Stimulated activated CD8-positive, alpha-beta memory T cell treated with anti-CD3 and anti-CD28 coated beads, Interleukin-4, amount 100 ng/mL, for 48 hours (primary cell): ENCODE results near the gene CCBE1.
A peak's percentile ranks its signal among the peaks of the same experiment; 100 is the strongest.
"Not testable (repeated sequence)": the region's sequence is repeated elsewhere in the genome, so short reads cannot be mapped to it uniquely, and the experiment has no call there.

Experiments
- DNase-seq: peaks from one replicate; pipeline ENCODE4 v3.0.0-alpha.2; 2020

Gene CCBE1

DNA sequence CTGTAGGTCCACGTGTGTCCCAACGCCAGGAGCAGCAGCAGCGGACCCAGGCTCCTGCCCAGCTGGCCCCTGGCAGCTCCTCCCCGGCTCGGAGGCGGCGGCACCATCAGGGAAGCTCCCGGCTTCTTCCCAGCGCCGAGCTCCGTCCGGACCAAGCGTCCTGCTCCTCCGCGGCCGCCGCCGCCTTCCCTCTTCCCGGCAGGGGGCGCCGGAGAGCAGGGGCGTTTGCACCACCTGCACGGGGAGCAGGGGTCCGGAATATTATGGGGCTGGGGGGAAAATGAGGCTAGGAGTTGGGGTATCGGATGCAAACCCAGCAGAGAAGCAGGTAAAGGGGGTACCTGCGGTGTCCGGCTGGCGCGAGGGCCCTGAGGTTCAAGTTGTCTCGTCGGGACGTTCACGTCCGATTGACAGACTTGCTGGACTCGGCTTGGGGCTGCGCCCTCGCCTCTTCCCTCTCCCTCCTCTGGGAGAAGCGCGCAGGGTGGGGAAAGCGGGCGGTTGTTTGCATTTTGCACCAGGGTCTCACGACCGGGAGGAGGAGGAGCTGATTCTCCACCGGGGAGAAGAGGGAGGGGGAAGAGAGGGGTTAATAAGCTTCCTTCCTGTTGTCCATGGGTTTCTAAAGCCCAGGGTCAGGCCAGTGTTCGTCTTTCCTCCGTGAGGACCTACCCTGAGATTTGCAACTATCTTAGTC is at the start of gene CCBE1:
TSS of gene CCBE1 (minus strand) at position 188 of the 697 bp plus-strand sequence.
- DNase-seq = peak; percentile 83

DNA sequence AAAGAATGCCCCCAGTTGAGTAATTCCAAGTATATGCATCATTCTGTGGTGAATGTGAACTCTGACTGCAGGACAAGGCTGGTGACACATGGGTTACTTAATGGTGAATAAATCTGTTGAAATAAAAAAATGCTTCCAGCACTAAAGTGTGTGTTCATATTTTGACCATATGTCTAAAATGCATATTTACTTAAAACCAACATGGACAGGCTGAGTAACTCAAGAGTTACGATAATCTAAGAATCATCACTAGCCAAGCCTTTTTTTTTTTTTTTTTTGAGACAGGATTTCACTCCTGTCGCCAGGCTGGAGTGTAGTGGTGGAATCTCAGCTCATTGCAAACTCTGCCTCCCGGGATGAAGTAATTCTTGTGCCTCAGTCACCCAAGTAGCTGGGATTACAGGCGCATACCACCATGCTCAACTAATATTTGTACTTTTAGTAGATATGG is 47.1 kb upstream of the CCBE1 start:
- no peak for DNase-seq

DNA sequence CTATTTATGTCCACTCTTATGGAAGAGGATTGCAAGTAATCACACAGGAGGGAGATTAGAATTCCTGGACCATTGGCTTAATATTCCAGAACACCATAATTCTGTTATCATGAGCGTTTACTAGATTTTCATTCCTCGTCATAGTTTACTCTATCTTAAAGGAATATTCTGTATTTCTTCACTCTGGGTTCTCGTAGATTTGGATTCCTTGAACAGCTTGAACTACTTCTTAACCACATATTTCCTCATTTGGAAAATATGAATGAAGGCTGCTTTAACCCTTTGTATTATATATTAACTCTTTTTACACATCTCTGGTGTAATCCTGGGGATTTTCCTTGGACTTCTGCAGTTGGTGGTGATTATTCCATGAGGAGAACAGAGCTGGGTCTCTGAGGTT is 46.3 kb upstream of the CCBE1 start:
- DNase-seq = no peak

GRCh38 chr18:59742325-59743111 is 45.3 kb upstream of the CCBE1 start:
- no peak for DNase-seq

DNA sequence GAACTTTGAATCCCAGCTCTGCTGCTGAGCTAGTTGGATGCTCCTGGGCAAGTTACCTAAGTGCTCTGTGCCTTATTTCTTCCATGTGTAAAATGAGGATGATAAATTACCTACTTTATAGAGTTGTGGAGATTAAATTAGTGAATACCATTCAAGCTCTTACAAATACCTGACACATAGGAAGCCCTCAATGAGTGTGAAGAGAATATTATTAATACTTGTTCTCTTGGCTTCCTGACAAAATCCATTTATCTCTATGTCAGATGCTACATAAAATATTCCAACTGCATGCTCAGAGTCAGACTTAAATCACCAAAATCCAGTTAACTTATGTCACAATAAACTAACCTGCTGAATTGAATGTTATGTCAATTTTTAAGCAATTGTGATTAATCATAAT is 42.9 kb upstream of the CCBE1 start:
- no peak for DNase-seq

DNA sequence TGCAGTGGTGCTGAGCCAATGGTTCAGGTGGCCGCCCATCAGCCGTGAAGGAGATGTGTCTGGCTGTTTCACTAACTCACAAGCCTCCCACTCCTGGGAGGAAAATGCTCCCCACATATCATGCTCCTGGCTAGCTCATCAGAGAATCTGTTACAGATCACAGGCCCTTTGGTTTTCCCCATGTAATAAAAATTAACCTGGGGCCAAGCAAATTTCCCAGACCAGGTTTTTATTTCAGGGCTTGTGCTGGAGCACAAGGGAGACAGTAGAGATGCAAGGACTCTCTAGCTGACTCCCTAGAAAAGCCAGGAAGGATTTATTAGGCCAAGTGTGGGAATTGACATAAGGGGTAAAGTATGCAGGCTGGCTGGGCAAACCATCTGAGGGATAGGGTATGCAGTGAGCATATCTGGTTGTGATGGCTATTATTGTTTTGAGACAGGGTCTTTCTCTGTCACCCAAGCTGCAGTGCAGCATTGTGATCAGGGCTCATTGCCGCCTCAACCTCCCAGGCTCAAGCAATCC is 40.6 kb upstream of the CCBE1 start:
- DNase-seq = no peak

GRCh38 chr18:59737335-59737734 is 40.1 kb upstream of the CCBE1 start:
- not testable (repeated sequence) for DNase-seq

DNA sequence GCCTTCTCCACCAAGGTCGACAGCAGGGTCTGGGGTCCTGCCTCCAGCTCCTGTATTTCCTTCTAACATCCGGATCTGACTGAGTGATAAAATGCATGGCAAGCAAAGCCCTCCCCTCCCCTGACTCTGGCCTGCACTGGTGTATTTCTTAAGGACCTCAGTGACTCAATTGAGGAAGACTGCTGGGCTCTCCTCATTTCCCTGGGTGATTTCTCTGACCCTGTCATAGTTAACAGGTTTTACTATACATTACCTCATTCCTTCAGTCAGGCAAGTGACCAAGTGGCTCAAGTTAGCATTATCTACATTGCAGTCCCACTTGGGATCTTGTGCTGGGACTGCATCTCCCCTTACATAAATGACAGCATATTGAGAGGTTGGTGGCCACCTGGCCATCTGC is 38.8 kb upstream of the CCBE1 start:
- DNase-seq = no peak

GRCh38 chr18:59735269-59735860 is 38.1 kb upstream of the CCBE1 start:
- DNase-seq = no peak

- DNase-seq = no peak
Observed at GRCh38 chr18:59733421-59733820, 36.2 kb upstream of the CCBE1 start.

DNA sequence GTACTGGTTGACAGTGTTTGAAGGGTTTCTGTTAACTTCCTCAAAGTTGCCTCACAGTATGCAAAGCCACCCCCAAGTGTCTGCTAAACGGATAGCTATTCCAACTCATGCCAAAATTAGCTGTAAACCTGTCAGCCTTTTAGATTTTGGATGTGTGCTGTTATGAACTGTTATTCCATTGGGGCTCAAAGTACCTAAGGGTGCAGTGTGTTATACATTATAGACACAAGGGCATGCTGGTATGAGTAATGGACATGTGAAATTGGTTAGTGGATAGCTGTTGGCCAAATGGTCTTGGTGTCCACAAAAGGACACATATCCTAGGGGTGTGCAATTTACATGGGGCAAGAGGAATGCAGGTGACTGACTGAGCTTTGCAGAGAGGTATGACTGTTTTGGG is 33.7 kb upstream of the CCBE1 start:
- DNase-seq = no peak

DNA sequence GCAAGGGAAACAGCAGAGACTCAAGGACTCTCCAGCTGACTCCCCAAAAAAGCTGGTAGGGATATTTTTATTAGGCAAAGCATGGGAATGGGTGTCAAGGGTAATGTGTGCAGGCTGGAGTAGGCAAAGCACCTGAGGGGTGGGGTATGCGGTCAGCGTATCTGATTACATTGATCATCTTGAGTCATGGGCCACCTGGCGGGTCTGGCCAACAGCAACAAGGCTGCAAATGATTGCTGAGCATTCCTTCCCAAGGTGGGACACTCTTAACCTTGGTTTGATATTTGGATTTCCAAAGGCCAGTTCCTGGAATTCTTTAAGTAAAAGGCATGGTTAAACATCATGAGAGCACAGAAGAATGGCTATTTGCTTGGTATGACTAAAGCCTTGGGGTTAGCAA is 32.6 kb upstream of the CCBE1 start:
- no peak for DNase-seq

DNA sequence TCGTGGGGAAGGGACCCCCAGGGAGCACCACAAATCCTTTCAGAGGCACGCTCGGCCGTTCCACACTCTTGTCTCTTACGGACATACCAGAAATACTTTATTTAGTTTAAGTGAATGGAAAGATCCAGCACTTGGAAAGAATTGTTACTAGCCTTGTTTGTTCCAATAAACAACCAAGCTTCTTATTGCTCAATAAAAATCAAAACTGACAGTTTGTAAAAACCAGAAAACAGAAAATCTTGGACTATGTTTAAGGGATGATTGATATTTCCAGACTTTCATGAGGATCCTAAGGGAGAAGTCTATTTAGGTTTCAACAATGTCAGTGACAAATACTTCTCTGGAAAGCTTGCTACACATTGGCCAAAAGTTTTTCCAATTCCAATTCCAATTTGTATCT is 31.6 kb upstream of the CCBE1 start:
- no peak for DNase-seq

DNA sequence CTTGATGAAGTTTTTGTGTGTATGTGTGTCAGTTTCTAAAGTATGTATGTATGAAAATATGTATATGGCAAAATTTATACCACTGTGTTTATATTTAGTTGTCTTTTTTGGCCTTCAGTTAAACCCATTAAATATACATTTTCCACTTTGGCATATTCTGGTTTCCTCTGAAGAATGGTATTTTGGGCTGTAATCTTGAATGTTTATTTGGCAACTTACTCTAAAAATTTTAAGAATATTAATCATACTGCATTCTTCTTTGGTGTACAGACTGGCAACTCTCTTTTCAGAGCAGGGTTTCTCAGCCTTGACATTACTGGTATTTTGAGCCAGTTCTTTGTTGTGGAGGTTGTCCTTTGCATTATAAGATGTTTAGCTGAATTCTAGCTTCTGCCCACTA is 27.9 kb upstream of the CCBE1 start:
- no peak for DNase-seq

GRCh38 chr18:59724103-59724502 is 26.9 kb upstream of the CCBE1 start:
- DNase-seq = no peak

GRCh38 chr18:59721931-59722330 is 24.7 kb upstream of the CCBE1 start:
- no peak for DNase-seq

GRCh38 chr18:59721211-59721610 is 24.0 kb upstream of the CCBE1 start:
- no peak for DNase-seq

DNA sequence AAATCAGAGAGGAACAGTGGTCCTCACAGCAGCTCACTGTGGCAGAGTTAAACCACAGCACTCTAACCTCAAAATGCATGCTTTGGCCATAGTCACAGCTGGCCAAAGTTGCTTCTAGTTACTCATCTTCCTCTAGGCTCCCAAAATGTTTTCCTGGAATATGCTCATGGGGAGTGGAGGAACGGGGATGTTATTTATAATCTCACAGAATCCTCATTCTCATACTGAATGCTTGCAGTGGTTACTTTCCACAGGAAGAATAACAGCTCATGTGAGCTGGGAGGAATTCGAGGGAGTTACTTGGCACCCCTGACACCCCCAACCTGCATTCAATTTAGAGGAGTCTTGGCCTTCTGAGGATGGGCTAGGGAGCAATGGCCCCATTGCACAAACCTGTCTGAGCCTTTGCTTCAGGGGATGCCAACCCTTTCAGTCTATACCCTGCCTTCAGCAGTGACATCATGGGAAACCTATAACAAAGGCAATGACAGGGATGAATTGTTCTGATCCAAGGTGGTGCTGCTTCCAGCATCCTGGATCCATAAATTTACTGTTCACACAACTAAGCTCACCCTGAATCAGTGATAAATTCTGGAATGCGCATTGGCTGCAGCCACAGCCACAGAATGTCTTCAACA is 22.4 kb upstream of the CCBE1 start:
- no peak for DNase-seq

DNA sequence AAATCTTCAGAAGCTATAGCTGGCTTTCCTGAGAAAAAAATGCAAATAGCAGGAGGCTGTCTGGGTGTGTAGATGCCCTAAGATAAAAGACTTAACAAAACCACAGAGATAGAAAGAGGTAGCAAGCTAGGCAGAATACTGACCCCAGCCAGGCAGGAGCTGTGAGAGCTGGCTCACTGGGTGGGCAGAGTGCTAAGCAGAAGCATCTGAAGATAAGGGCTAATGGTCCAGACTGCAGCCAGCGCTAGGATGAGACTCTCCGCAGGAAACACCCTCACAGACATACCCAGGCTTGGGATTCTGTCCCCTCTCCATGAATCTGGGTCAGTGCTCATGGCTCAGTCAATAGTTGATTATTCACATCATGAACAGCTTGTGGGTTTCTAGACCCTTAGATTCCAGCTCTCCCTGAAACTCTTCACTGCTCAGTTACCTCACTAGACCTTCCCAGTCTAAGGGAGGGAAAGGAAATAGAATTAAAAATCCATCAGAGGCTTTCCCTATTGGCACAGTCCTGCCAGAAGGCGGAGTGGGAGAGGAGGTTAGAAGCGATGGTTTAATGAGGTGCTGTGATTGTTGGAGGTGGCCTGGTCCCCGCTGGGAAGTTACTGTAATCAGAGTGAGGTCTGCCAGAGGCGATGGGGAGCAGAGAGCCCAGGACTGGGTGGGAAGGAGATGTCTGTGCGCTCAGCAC is 21.4 kb upstream of the CCBE1 start:
- DNase-seq = no peak

DNA sequence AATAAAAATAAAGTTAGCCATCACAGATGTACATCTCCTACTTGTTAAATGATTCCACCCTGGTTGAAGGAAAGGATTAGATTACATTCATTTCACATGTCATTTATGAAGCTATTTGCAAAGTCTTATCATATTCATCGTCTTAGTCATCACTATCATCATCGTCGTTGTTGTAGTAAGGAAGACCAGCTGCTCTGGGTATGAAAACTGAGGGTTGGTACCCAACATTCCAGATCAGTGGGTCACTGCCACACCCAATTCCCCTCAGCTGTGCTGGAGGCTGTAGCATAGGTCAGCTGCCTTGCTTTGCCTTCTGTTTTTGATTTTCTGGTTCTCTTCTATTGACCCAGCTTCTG is 20.9 kb upstream of the CCBE1 start:
- no peak for DNase-seq

DNA sequence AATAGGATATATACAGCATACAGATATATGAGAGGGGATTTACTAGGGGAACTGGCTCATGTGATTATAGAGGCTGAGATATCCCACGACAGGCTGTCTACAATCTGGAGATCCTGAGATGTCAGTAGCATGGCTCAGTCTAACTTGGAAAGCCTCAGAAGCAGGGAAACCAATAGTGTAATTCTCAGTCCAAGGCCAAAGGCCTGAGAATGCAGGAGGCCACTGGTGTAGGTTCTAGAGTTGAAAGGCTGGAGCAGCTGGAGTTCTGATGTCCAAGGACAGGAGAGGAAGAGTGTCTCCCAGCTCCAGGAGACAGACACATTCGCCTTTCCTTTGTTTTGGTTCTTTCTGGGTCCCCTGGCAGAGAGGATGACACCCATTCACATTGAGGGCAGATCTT is 20.1 kb upstream of the CCBE1 start:
- no peak for DNase-seq

DNA sequence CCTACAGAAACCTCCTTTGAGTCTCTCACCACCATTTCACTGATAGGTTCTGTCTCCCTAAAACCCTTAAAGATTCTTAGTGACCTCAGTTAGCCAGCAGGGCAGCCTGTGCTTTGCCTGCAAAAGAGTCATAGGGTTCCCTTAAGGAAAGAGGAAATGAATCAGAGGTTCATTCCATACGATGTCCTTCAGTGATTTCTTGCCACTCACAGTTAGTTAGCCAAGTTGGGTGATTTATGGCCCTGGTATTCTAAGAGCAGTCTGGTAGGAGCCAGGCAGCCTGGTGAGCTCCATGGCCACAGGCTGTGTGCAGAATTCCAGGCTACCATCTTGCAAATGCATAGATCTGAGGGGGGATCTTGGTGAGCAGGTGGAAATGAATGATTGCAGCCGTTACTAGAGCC is 18.7 kb upstream of the CCBE1 start:
- no peak for DNase-seq

DNA sequence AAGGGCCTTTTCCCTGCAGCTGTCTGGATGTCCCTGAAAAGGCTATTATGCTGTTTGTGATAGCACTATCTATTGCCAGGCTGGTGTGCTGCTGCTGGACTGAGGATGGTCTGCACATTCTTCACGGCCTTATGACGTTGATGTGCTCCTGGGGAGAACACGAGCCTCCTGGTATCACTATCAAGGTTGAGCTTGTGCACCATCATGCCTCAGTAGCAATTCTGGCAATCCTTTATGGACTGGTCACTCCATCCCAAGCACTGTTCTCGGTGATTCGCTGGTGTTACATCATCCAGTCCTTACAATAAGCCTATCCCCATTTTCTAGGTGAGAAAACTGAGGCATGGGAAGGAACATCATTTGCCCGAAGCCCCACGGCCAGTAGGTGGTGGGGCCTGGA is 18.2 kb upstream of the CCBE1 start:
- no peak for DNase-seq
